Karpas-422 (cell line): ENCODE measurements around the gene RAET1G. TPM values are rescaled to one million over a fixed set of nuclear protein-coding genes. Genes with fewer than 3 reads are reported as not detected.

Experiments
- DNase-seq: peaks from one replicate; pipeline ENCODE4 v3.0.0-alpha.2; 2015
- H2AFZ ChIP-seq: fragments of 200-600 bp; sonication (generic); 2 replicates; pipeline ENCODE4 v1.6.1; 2014; ENCODE audit warnings: antibody characterized with exemption, low read length, mixed read lengths
- H3K27ac ChIP-seq: fragments of 200-600 bp; sonication (generic); 2 replicates; pipeline ENCODE4 v1.5.1; 2014; ENCODE audit warnings: mild to moderate bottlenecking, low read length, moderate library complexity
- H3K27me3 ChIP-seq: fragments of 200-600 bp; sonication (generic); 2 replicates; pipeline ENCODE4 v1.6.1; 2014; ENCODE audit warnings: low read length, mixed read lengths
- H3K36me3 ChIP-seq: fragments of 200-600 bp; sonication (generic); 2 replicates; pipeline ENCODE4 v1.6.1; 2014; ENCODE audit warnings: low read length, mixed read lengths; ENCODE audit not compliant: insufficient read depth
- H3K4me1 ChIP-seq: fragments of 200-600 bp; sonication (generic); 2 replicates; pipeline ENCODE4 v1.6.1; 2014; ENCODE audit warnings: mild to moderate bottlenecking, low read length, mixed read lengths
- H3K4me2 ChIP-seq: fragments of 200-600 bp; sonication (generic); 2 replicates; pipeline ENCODE4 v1.6.1; 2014; ENCODE audit warnings: low read length, low read depth, mild to moderate bottlenecking; ENCODE audit not compliant: poor library complexity, severe bottlenecking
- H3K4me3 ChIP-seq: fragments of 200-600 bp; sonication (generic); 2 replicates; pipeline ENCODE4 v1.5.1; 2014; ENCODE audit warnings: mild to moderate bottlenecking, antibody characterized with exemption, low read length, mixed read lengths
- H3K79me2 ChIP-seq: fragments of 200-600 bp; sonication (generic); 2 replicates; pipeline ENCODE4 v1.6.1; 2014; ENCODE audit warnings: mild to moderate bottlenecking, low read length, mixed read lengths
- H3K9ac ChIP-seq: fragments of 200-600 bp; sonication (generic); 2 replicates; pipeline ENCODE4 v1.6.0; 2014; ENCODE audit warnings: low read length
- H3K9me2 ChIP-seq: fragments of 200-600 bp; sonication (generic), shearing (Covaris generic); replicated peaks from 2 replicates; pipeline ENCODE4 v1.6.0; 2014; ENCODE audit warnings: mild to moderate bottlenecking, low read length, moderate library complexity; ENCODE audit not compliant: insufficient read depth
- H3K9me3 ChIP-seq: fragments of 300-700, 200-600 bp; sonication (generic); 2 replicates; pipeline ENCODE4 v1.6.1; 2014; ENCODE audit warnings: low read length, mixed read lengths
- H4K20me1 ChIP-seq: fragments of 200-600 bp; sonication (generic); 2 replicates; pipeline ENCODE4 v1.6.1; 2014; ENCODE audit warnings: mild to moderate bottlenecking, antibody characterized with exemption, low read length, low read depth; ENCODE audit not compliant: insufficient read depth
- total RNA-seq: library from RNA; depleted of rRNA; stranded (reverse); fragments of >200 nt; shearing (Covaris generic); gene quantifications from 2 replicates; pipeline ENCODE4 v1.2.3, GENCODE V29; 2014; ENCODE audit warnings: low replicate concordance

The RAET1G gene
- total RNA-seq, 1 experiment from 2014 or later: not detected

DNA sequence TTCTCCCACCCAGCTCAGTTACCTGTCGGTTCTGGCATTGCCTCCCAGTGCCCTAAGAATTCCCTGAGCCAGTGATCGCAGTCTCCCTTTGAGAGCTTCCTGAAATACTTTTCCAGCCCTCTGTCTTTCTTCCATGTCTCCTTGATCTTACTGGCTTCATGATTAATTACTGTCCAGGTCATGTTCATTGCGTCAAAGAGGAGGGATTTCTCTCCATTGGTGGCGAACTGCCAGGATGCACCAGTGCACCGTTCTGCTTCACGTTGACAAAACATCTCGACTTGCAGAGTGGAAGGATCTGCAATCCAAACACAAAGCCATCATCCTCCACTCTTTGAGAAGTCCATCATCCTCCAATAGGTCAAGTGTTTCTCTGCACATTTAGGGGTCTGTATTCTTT is 33.6 kb downstream of the RAET1G start:
- no peak for DNase-seq
- Histone ChIP-seq H3K36me3 (no peaks in the 10 kb centered on the region), H2AFZ (no peak overlapping the region), H3K27me3 (no peaks in the 10 kb centered on the region), H3K9ac (no peak overlapping the region), H3K79me2 (no peaks in the 10 kb centered on the region), H3K9me3 (no peaks in the 10 kb centered on the region), H3K27ac (no peak overlapping the region), H3K9me2 (no peaks in the 10 kb centered on the region), H3K4me3 (no peak overlapping the region), H4K20me1 (no peaks in the 10 kb centered on the region), H3K4me1 (no peaks in the 10 kb centered on the region), H3K4me2 (no peak overlapping the region)

DNA sequence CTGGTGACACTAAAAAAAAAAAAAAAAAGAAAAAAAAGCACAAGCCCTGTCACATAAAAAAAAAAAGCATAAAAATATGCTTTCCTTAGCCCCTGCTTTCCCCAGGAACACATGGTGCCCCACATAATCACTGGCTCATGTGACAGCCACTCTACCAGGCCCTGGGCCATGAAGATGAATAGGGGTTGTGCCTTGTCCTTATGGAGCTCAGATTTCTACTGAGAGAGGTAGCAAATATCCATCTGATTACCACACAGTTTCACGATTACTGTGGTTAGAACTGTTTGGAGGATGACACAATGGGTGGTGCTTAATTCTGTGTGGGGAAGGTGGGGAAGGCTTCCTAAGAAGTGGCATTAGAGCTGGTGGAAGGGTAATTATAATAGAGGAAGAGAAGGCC is 34.3 kb downstream of the RAET1G start:
- no peak overlapping the region for H2AFZ ChIP-seq
- H3K4me1 ChIP-seq: no peaks in the 10 kb centered on the region
- no peaks in the 10 kb centered on the region for H3K79me2 ChIP-seq
- H4K20me1 ChIP-seq: no peaks in the 10 kb centered on the region
- no peak overlapping the region for H3K4me3 ChIP-seq
- H3K4me2 ChIP-seq: no peak overlapping the region
- no peaks in the 10 kb centered on the region for H3K9me2 ChIP-seq
- no peaks in the 10 kb centered on the region for H3K9me3 ChIP-seq
- no peaks in the 10 kb centered on the region for H3K36me3 ChIP-seq
- no peak overlapping the region for H3K27ac ChIP-seq
- no peak overlapping the region for H3K9ac ChIP-seq
- no peaks in the 10 kb centered on the region for H3K27me3 ChIP-seq
- no peak for DNase-seq

DNA sequence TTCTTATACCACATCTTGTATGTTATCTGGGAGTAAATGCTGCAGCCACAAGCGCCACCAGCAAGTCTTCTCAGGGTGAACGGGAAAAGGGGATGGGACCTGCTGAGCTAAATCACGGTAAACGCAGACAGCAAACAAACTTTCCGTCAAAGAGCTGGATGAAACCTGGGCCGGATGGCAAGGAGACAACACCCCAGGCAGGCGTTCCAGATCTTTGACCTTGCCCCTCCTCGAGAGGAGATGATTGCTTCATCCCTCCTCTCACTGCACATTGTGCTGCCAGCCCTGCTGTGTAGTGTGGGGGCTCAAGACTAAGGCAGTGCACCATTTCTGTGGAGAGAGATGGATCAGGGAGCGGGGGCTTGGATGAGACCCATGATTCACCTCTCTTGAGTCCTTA is 34.8 kb downstream of the RAET1G start:
- H3K4me3 ChIP-seq: no peak overlapping the region
- H4K20me1 ChIP-seq: no peaks in the 10 kb centered on the region
- H3K27ac ChIP-seq: no peak overlapping the region
- no peak for DNase-seq
- no peak overlapping the region for H3K9ac ChIP-seq
- no peaks in the 10 kb centered on the region for H3K79me2 ChIP-seq
- H3K4me2 ChIP-seq: no peak overlapping the region
- no peaks in the 10 kb centered on the region for H3K36me3 ChIP-seq
- no peaks in the 10 kb centered on the region for H3K27me3 ChIP-seq
- H3K4me1 ChIP-seq: no peaks in the 10 kb centered on the region
- H2AFZ ChIP-seq: no peak overlapping the region
- no peaks in the 10 kb centered on the region for H3K9me2 ChIP-seq
- no peaks in the 10 kb centered on the region for H3K9me3 ChIP-seq

DNA sequence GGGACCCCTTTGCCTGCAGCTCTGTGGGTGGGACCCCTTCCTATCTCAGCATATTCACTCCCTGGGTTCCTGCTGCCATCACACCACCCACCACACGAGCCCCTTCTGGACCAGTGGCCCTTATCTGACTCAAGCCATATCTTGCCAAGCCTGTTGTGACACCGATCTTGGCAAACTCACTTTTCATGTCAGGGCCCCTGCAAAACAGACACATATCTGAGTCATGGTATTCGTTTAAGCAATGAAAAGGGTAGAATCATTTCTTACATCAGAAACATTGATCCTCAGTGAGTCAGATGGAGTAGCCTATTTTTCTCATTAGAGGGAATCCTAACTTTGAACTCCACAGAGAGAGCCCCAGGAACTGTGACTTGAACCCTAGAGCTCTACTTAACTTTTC is 35.6 kb downstream of the RAET1G start:
- no peak overlapping the region for H3K9ac ChIP-seq
- no peak overlapping the region for H3K4me3 ChIP-seq
- no peaks in the 10 kb centered on the region for H3K9me3 ChIP-seq
- DNase-seq: no peak
- H3K9me2 ChIP-seq: no peaks in the 10 kb centered on the region
- no peak overlapping the region for H3K27ac ChIP-seq
- no peaks in the 10 kb centered on the region for H3K4me1 ChIP-seq
- H4K20me1 ChIP-seq: no peaks in the 10 kb centered on the region
- no peaks in the 10 kb centered on the region for H3K36me3 ChIP-seq
- no peak overlapping the region for H2AFZ ChIP-seq
- no peaks in the 10 kb centered on the region for H3K27me3 ChIP-seq
- no peaks in the 10 kb centered on the region for H3K79me2 ChIP-seq
- H3K4me2 ChIP-seq: no peak overlapping the region

DNA sequence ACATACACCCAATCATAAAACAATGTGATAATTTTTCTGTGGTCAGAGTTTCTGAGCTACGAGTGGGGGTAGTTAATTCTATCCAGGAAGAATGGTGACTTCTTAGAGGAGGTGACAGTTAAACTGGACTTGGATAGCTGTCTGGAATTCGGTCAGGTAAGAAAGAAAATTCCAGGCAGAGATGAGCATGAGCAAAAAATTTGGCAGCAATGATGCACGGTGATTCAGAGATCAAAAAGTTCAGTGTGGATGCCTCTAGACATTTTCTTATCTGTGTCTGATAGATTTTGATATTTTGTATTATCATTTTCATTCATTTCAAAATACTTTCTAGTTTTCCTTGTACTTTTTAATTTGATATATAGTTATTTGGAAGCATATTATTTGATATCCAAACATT is 37.0 kb downstream of the RAET1G start:
- no peaks in the 10 kb centered on the region for H4K20me1 ChIP-seq
- H3K27me3 ChIP-seq: no peaks in the 10 kb centered on the region
- DNase-seq: no peak
- H3K4me1 ChIP-seq: no peaks in the 10 kb centered on the region
- no peaks in the 10 kb centered on the region for H3K36me3 ChIP-seq
- H3K9me3 ChIP-seq: no peaks in the 10 kb centered on the region
- no peak overlapping the region for H3K27ac ChIP-seq
- no peak overlapping the region for H3K9ac ChIP-seq
- no peak overlapping the region for H3K4me3 ChIP-seq
- H2AFZ ChIP-seq: no peak overlapping the region
- no peaks in the 10 kb centered on the region for H3K9me2 ChIP-seq
- H3K79me2 ChIP-seq: no peaks in the 10 kb centered on the region
- H3K4me2 ChIP-seq: no peak overlapping the region

DNA sequence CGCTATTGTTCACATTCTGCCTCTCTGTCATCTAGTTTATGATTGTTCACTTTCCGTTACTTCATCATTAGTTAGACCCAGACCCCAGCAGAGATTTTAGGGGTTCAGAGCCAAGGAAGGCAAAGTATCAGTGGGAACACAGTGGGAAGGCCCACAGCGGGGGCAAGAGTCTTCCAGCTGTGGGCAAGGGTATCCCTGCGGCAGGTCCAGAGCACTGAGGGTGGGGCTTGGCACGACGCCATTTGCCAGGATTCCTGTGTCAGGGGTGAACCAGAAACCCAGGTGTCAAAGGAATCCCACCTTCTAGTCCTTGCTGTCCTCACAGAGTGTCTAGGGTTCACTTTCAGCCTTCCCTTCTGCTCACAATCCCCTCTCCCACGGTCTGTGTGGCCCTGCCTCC is 38.3 kb downstream of the RAET1G start:
- no peak for DNase-seq
- no peak overlapping the region for H3K4me2 ChIP-seq
- H3K79me2 ChIP-seq: no peaks in the 10 kb centered on the region
- no peak overlapping the region for H3K9ac ChIP-seq
- no peaks in the 10 kb centered on the region for H3K9me3 ChIP-seq
- H3K36me3 ChIP-seq: no peaks in the 10 kb centered on the region
- H4K20me1 ChIP-seq: no peaks in the 10 kb centered on the region
- no peak overlapping the region for H2AFZ ChIP-seq
- no peak overlapping the region for H3K4me3 ChIP-seq
- H3K27ac ChIP-seq: no peak overlapping the region
- no peaks in the 10 kb centered on the region for H3K9me2 ChIP-seq
- H3K27me3 ChIP-seq: no peaks in the 10 kb centered on the region
- H3K4me1 ChIP-seq: no peaks in the 10 kb centered on the region

DNA sequence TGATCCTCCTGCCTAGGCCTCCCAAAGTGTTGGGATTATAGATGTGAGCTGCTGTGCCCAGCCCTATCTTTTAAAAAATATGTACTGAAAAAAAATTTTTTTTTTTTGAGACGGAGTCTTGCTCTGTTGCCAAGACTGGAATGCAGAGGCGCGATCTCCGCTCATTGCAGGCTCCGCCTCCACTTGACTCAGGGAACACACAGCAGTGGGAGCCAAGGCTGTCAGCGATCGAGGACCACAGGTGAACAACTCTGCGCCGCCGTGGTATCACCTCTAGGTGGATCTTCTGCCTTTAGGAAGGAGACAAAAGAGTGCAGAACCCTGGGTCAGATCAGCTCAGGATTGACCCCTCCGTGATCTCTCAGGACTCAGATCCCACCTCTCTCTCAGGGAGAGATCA is 38.7 kb downstream of the RAET1G start:
- Histone ChIP-seq H3K9ac (no peak overlapping the region), H3K4me2 (no peak overlapping the region), H3K4me1 (no peaks in the 10 kb centered on the region)

DNA sequence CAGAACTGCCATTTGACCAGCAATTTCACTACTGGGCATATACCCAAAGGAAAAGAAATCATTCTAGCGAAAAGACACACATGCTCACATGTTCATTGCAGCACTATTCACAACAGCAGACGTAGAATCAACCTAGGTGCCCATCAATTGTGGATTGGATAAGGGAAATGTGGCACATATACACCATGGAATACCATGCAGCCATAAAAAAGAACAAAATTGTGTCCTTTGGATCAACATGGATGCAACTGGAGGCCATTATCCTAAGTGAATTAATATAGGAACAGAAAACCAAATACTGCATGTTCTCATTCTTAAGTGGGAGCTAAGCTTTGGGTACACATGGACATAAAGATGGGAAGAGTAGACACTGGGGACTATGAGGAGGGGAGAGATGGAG is 41.1 kb downstream of the RAET1G start:
- H3K4me2 ChIP-seq: no peak overlapping the region
- H4K20me1 ChIP-seq: no peaks in the 10 kb centered on the region
- no peaks in the 10 kb centered on the region for H3K9me3 ChIP-seq
- H3K9me2 ChIP-seq: no peaks in the 10 kb centered on the region
- no peaks in the 10 kb centered on the region for H3K36me3 ChIP-seq
- H3K79me2 ChIP-seq: no peaks in the 10 kb centered on the region
- H3K9ac ChIP-seq: no peak overlapping the region
- H2AFZ ChIP-seq: no peak overlapping the region
- peak; percentile 14 for DNase-seq
- no peak overlapping the region for H3K27ac ChIP-seq
- no peak overlapping the region for H3K4me3 ChIP-seq
- H3K27me3 ChIP-seq: no peaks in the 10 kb centered on the region
- no peaks in the 10 kb centered on the region for H3K4me1 ChIP-seq

More for the DNA sequence above, 38.7 kb downstream of the RAET1G start:
- Histone ChIP-seq H3K27ac (no peak overlapping the region), H3K4me3 (no peak overlapping the region), H3K9me2 (no peaks in the 10 kb centered on the region), H2AFZ (no peak overlapping the region), H3K79me2 (no peaks in the 10 kb centered on the region), H3K36me3 (no peaks in the 10 kb centered on the region), H4K20me1 (no peaks in the 10 kb centered on the region), H3K9me3 (no peaks in the 10 kb centered on the region), H3K27me3 (no peaks in the 10 kb centered on the region)
- no peak for DNase-seq
